GM23338 (cell line): Measurements from ENCODE around the gene ENOX2. TPM values are rescaled to one million over a fixed set of nuclear protein-coding genes. Genes with fewer than 3 reads are reported as not detected.

ENCODE experiments used
- ATAC-seq: fragments of 200-7000 bp; cut with Tn5 transposase; 3 replicates; pipeline ENCODE4 v1.9.1; 2020
- DNase-seq: peaks from one replicate; pipeline ENCODE4 v3.0.0-alpha.2; 2015; ENCODE audit warnings: low spot score
- H2AFZ ChIP-seq: fragments of 200-600 bp; sonication (generic); 2 replicates; pipeline ENCODE4 v1.8.0; 2016; ENCODE audit warnings: antibody characterized with exemption, mild to moderate bottlenecking, moderate library complexity
- H3F3A ChIP-seq: fragments of 200-600 bp; sonication (generic); replicated peaks from 2 replicates; pipeline ENCODE4 v1.8.0; 2017; ENCODE audit warnings: antibody characterized with exemption, mixed run types, low read depth
- H3K27ac ChIP-seq: fragments of 200-600 bp; sonication (generic); 2 replicates; pipeline ENCODE4 v1.6.1; 2016; ENCODE audit warnings: low read depth
- H3K27me3 ChIP-seq: fragments of 200-600 bp; sonication (generic); 2 replicates; pipeline ENCODE4 v1.8.0; 2016; ENCODE audit warnings: mild to moderate bottlenecking, mixed run types, moderate library complexity; ENCODE audit not compliant: insufficient read depth
- H3K36me3 ChIP-seq: fragments of 200-600 bp; sonication (generic); 2 replicates; pipeline ENCODE4 v1.8.0; 2016; ENCODE audit warnings: mild to moderate bottlenecking; ENCODE audit not compliant: insufficient read depth
- H3K4me1 ChIP-seq: fragments of 200-600 bp; sonication (generic); 2 replicates; pipeline ENCODE4 v1.8.0; 2016; ENCODE audit warnings: mild to moderate bottlenecking, moderate library complexity; ENCODE audit not compliant: insufficient read depth
- H3K4me2 ChIP-seq: fragments of 200-600 bp; sonication (generic); 2 replicates; pipeline ENCODE4 v1.7.1; 2017; ENCODE audit warnings: mixed run types
- H3K4me3 ChIP-seq: fragments of 200-600 bp; sonication (generic); 2 replicates; pipeline ENCODE4 v1.6.1; 2016; ENCODE audit warnings: mixed run types
- H3K79me2 ChIP-seq: fragments of 200-600 bp; sonication (generic); replicated peaks from 2 replicates; pipeline ENCODE4 v1.8.0; 2017; ENCODE audit warnings: mild to moderate bottlenecking; ENCODE audit not compliant: insufficient read depth
- H3K9me2 ChIP-seq: fragments of 200-600 bp; sonication (generic); 2 replicates; pipeline ENCODE4 v1.8.0; 2017; ENCODE audit not compliant: insufficient read depth
- H4K20me1 ChIP-seq: fragments of 200-600 bp; sonication (generic); replicated peaks from 2 replicates; pipeline ENCODE4 v1.8.0; 2017; ENCODE audit warnings: mild to moderate bottlenecking; ENCODE audit not compliant: insufficient read depth
- H3K27ac Mint-ChIP-seq: 2 replicates; pipeline ENCODE4 v1.8.0; 2020; ENCODE audit warnings: inconsistent platforms, mild to moderate bottlenecking, moderate library complexity, mixed read lengths
- H3K27me3 Mint-ChIP-seq: 3 replicates; pipeline ENCODE4 v1.8.0; 2022; ENCODE audit warnings: low read depth, mild to moderate bottlenecking, moderate library complexity, mixed read lengths, inconsistent platforms; ENCODE audit not compliant: insufficient read depth, poor library complexity
- H3K36me3 Mint-ChIP-seq: 3 replicates; pipeline ENCODE4 v1.8.0; 2021; ENCODE audit warnings: low read depth, mild to moderate bottlenecking, inconsistent platforms, moderate library complexity, mixed read lengths
- H3K4me1 Mint-ChIP-seq: 3 replicates; pipeline ENCODE4 v1.8.0; 2020; ENCODE audit warnings: mild to moderate bottlenecking, inconsistent platforms, mixed read lengths
- H3K4me3 Mint-ChIP-seq: 3 replicates; pipeline ENCODE4 v1.8.0; 2021; ENCODE audit warnings: moderate library complexity, mild to moderate bottlenecking, inconsistent platforms, mixed read lengths
- H3K9me3 Mint-ChIP-seq: 3 replicates; pipeline ENCODE4 v1.8.0; 2020; ENCODE audit warnings: moderate library complexity, mild to moderate bottlenecking, inconsistent platforms, mixed read lengths
- CREB1 ChIP-seq: fragments of 250-450 bp; sonication (Bioruptor Pico); IDR thresholded peaks from 2 replicates; pipeline ENCODE4 v1.5.0; 2020; ENCODE audit warnings: low read depth, mild to moderate bottlenecking, moderate library complexity
- ETS1 ChIP-seq: IDR thresholded peaks from 2 replicates; pipeline ENCODE4 v1.6.1; 2016; ENCODE audit warnings: antibody characterized with exemption
- EZH2 ChIP-seq: fragments of 200-600 bp; sonication (generic); IDR thresholded peaks from one replicate; pipeline ENCODE4 v1.8.0; 2017; ENCODE audit warnings: antibody characterized with exemption, mild to moderate bottlenecking, low read depth; ENCODE audit not compliant: unreplicated experiment
- NANOG ChIP-seq: IDR thresholded peaks from 2 replicates; pipeline ENCODE4 v1.6.1; 2016; ENCODE audit warnings: antibody characterized with exemption, borderline replicate concordance
- POLR2AphosphoS5 ChIP-seq: IDR thresholded peaks from 2 replicates; pipeline ENCODE4 v1.6.1; 2016; ENCODE audit warnings: antibody characterized with exemption, low read depth
- REST ChIP-seq: IDR thresholded peaks from one replicate; pipeline ENCODE4 v1.6.1; 2018; ENCODE audit warnings: antibody characterized with exemption; ENCODE audit not compliant: unreplicated experiment
- STAT1 ChIP-seq: IDR thresholded peaks from one replicate; pipeline ENCODE4 v1.6.1; 2016; ENCODE audit warnings: antibody characterized with exemption; ENCODE audit not compliant: unreplicated experiment
- ZNF331 ChIP-seq: fragments of 250-450 bp; sonication (Bioruptor Pico); IDR thresholded peaks from 2 replicates; pipeline ENCODE4 v1.5.0; 2020; ENCODE audit warnings: low read depth, mild to moderate bottlenecking, moderate library complexity
- ZNF462 ChIP-seq: fragments of 250-450 bp; sonication (Bioruptor Pico); IDR thresholded peaks from 2 replicates; pipeline ENCODE4 v1.5.0; 2020; ENCODE audit warnings: mild to moderate bottlenecking, moderate library complexity
- polyA plus RNA-seq: library from polyadenylated mRNA; unstranded; fragments of >200 nt; fragmentation: Nextera tagmentation; extraction: Ambion mirVana; gene quantifications from 2 replicates; pipeline ENCODE4 v1.2.1, GENCODE V29; 2016
- total RNA-seq: library from RNA; depleted of rRNA; stranded (reverse); fragments of >200 nt; shearing (Covaris generic); gene quantifications from 2 replicates; pipeline ENCODE4 v1.2.3, GENCODE V29; 2014

Gene ENOX2
- total and polyA plus RNA-seq, 2 experiments from 2014 or later, result 9.6 to 11.2 TPM

- H3K79me2 ChIP-seq, result no peaks in the 10 kb centered on the region
- no peak overlapping the region for H3K27ac Mint-ChIP-seq
- no peak for ATAC-seq
These were observed 208.0 kb downstream of the ENOX2 start for GRCh38 chrX:130694983-130695382.

More at GRCh38 chrX:130694983-130695382, 208.0 kb downstream of the ENOX2 start:
- H4K20me1 ChIP-seq, result no peaks in the 10 kb centered on the region
- H3K9me2 ChIP-seq, result no peaks in the 10 kb centered on the region
- H3K4me3 ChIP-seq, result no peak overlapping the region
- no peak overlapping the region for H2AFZ ChIP-seq
- H3K4me1 Mint-ChIP-seq, result peaks cover 13% of the 10 kb centered on the region; the same call in 2 of the 3 replicates
- H3K36me3 ChIP-seq, result no peaks in the 10 kb centered on the region
- no peaks in the 10 kb centered on the region for H3K4me1 ChIP-seq
- TF ChIP-seq REST (no peak), ZNF331 (CRISPR knock-in tag) (no peak), CREB1 (CRISPR knock-in tag) (no peak), NANOG (no peak), ZNF462 (no peak), ETS1 (no peak), POLR2AphosphoS5 (no peak), STAT1 (no peak), EZH2 (no peak)
- no peaks in the 10 kb centered on the region for H3K9me3 Mint-ChIP-seq
- H3F3A ChIP-seq, result no peaks in the 10 kb centered on the region
- DNase-seq, result no peak
- no peaks in the 10 kb centered on the region for H3K36me3 Mint-ChIP-seq
- no peaks in the 10 kb centered on the region for H3K27me3 Mint-ChIP-seq
- H3K4me3 Mint-ChIP-seq, result no peak overlapping the region
- H3K27me3 ChIP-seq, result no peaks in the 10 kb centered on the region
- no peak overlapping the region for H3K27ac ChIP-seq
- no peak overlapping the region for H3K4me2 ChIP-seq
